Gastroesophageal sphincter (tissue), 4 donors: ENCODE results near the gene NCKAP5. TPM values are rescaled to one million over a fixed set of nuclear protein-coding genes. Genes with fewer than 3 reads are reported as not detected.

ENCODE experiments used
- ATAC-seq: fragments of 150-250 bp; one replicate; pipeline ENCODE4 v1.9.1; 2016; ENCODE audit warnings: mild to moderate bottlenecking, moderate library complexity
- H3K27ac ChIP-seq, 4 donors: fragments of 200-600 bp; sonication (generic) in 3 of 4; 1 replicate in 3 of 4; 2 replicates in 1 of 4; pipeline ENCODE4 v1.5.1; 2016 to 2019
- H3K27me3 ChIP-seq: fragments of 200-600 bp; sonication (generic); one replicate; pipeline ENCODE4 v1.5.1; 2019
- H3K36me3 ChIP-seq, 2 donors: fragments of 200-600 bp; sonication (generic); one replicate each; pipeline ENCODE4 v1.5.1; 2019; ENCODE audit warnings: control low read depth in 1 of 2
- H3K4me1 ChIP-seq, 3 donors: fragments of 200-600 bp; sonication (generic); 1 replicate in 2 of 3; 2 replicates in 1 of 3; pipeline ENCODE4 v1.5.1; 2016 to 2019; ENCODE audit warnings: control low read depth in 2 of 3
- H3K4me3 ChIP-seq, 2 donors: fragments of 200-600 bp; sonication (generic); one replicate each; pipeline ENCODE4 v1.5.1; 2019; ENCODE audit warnings: mild to moderate bottlenecking in 1 of 2, moderate library complexity in 1 of 2
- H3K9me3 ChIP-seq, 3 donors: fragments of 200-600 bp; sonication (generic); one replicate each; pipeline ENCODE4 v1.5.1; 2017 to 2019; ENCODE audit warnings: control low read depth in 2 of 3
- CTCF ChIP-seq, 4 experiments: fragments of 200-600 bp in 2 of 4; fragments of 450-650 bp in 2 of 4; sonication (generic) in 1 of 4; IDR thresholded peaks; one replicate each; pipeline ENCODE4 v1.5.1; 2017 to 2019; ENCODE audit warnings: antibody characterized with exemption in 4 of 4, mild to moderate bottlenecking in 2 of 4, moderate library complexity in 2 of 4
- EP300 ChIP-seq: sonication (generic); formaldehyde crosslinking; IDR thresholded peaks from one replicate; pipeline ENCODE4 v1.6.1; 2017; ENCODE audit warnings: antibody characterized with exemption, mild to moderate bottlenecking
- POLR2A ChIP-seq, 2 donors: fragments of 450-650 bp; IDR thresholded peaks; one replicate each; pipeline ENCODE4 v1.6.1; 2017; ENCODE audit warnings: antibody characterized with exemption in 2 of 2, mild to moderate bottlenecking in 2 of 2, moderate library complexity in 1 of 2
- POLR2AphosphoS5 ChIP-seq: sonication (generic); formaldehyde crosslinking; IDR thresholded peaks from one replicate; pipeline ENCODE4 v1.6.1; 2017; ENCODE audit warnings: antibody characterized with exemption
- WGBS, 2 donors: methylation state at CpG; one replicate each; pipeline ENCODE4 v1.1.5; 2018; ENCODE audit warnings: low coverage in 1 of 2; 5-methylcytosine and 5-hydroxymethylcytosine counted together
- total RNA-seq, 4 donors: library from RNA; depleted of rRNA; stranded (reverse); fragments of >200 nt; gene quantifications; one replicate each; pipeline ENCODE4 v1.1.0, GENCODE V29; 2016

The NCKAP5 gene
- total RNA-seq, 4 donors from 2014 or later, result 0.16 to 0.57 (median 0.33) TPM

GRCh38 chr2:133600266-133600928 lies 32.1 kb upstream of the NCKAP5 start:
- TF ChIP-seq CTCF (IDR thresholded peaks at IDR 0.05) (no peak), POLR2A (IDR thresholded peaks at IDR 0.05) (no peak), EP300 (no peak), POLR2AphosphoS5 (no peak)
- no peaks in the 10 kb centered on the region for H3K36me3 ChIP-seq
- no peak for ATAC-seq
- 81 to 91% methylated on average over 10 of the region's 13 CpGs for WGBS, 2 donors
- H3K4me3 ChIP-seq, result no peak overlapping the region
- no peaks in the 10 kb centered on the region for H3K27me3 ChIP-seq
- no peak overlapping the region for H3K27ac ChIP-seq
- no peaks in the 10 kb centered on the region for H3K9me3 ChIP-seq
- H3K4me1 ChIP-seq, result peaks cover 0 to 5% (median 0%) of the 10 kb centered on the region in 3 donors

- Histone ChIP-seq H3K4me3 (no peak overlapping the region), H3K36me3 (no peaks in the 10 kb centered on the region), H3K4me1 (peaks cover 0 to 5% (median 0%) of the 10 kb centered on the region in 3 donors), H3K9me3 (no peaks in the 10 kb centered on the region), H3K27ac (no peak overlapping the region), H3K27me3 (no peaks in the 10 kb centered on the region)
- TF ChIP-seq POLR2A (IDR thresholded peaks at IDR 0.05) (no peak), CTCF (IDR thresholded peaks at IDR 0.05) (no peak), POLR2AphosphoS5 (no peak), EP300 (no peak)
- 85 to 86% methylated on average over 6 to 10 of the region's 10 CpGs for WGBS, 2 donors
- no peak for ATAC-seq
Observed at GRCh38 chr2:133599811-133600210, 31.5 kb upstream of the NCKAP5 start.

GRCh38 chr2:133599211-133599803 lies 31.0 kb upstream of the NCKAP5 start:
- Histone ChIP-seq H3K27me3 (no peaks in the 10 kb centered on the region), H3K9me3 (no peaks in the 10 kb centered on the region), H3K36me3 (no peaks in the 10 kb centered on the region), H3K4me1 (peaks cover 0 to 5% (median 0%) of the 10 kb centered on the region in 3 donors), H3K4me3 (no peak overlapping the region), H3K27ac (no peak overlapping the region)
- no peak for ATAC-seq
- WGBS, 2 donors, result 100% methylated on average over 1 of the region's 5 CpGs
- no peak for TF ChIP-seq POLR2AphosphoS5

- TF ChIP-seq POLR2A (IDR thresholded peaks at IDR 0.05) (no peak), EP300 (no peak), CTCF (IDR thresholded peaks at IDR 0.05) (no peak), POLR2AphosphoS5 (no peak)
- H3K4me1 ChIP-seq, result peaks cover 0 to 5% (median 0%) of the 10 kb centered on the region in 3 donors
- no peak for ATAC-seq
- no peaks in the 10 kb centered on the region for H3K9me3 ChIP-seq
- no peaks in the 10 kb centered on the region for H3K36me3 ChIP-seq
- H3K27ac ChIP-seq, result no peak overlapping the region
- 76 to 90% methylated on average over 2 of the region's 2 CpGs for WGBS, 2 donors
- H3K27me3 ChIP-seq, result no peaks in the 10 kb centered on the region
- no peak overlapping the region for H3K4me3 ChIP-seq
Observed at GRCh38 chr2:133598769-133599168, 30.5 kb upstream of the NCKAP5 start.

- 71 to 86% methylated on average over 1 of the region's 4 CpGs for WGBS, 2 donors
- Histone ChIP-seq H3K4me1 (peaks cover 0 to 7% (median 0%) of the 10 kb centered on the region in 3 donors), H3K4me3 (no peak overlapping the region), H3K27ac (no peak overlapping the region), H3K27me3 (no peaks in the 10 kb centered on the region), H3K9me3 (no peaks in the 10 kb centered on the region), H3K36me3 (no peaks in the 10 kb centered on the region)
- no peak for ATAC-seq
- TF ChIP-seq POLR2A (IDR thresholded peaks at IDR 0.05), result no peak
- TF ChIP-seq EP300, result no peak
- no peak for TF ChIP-seq POLR2AphosphoS5
- no peak for TF ChIP-seq CTCF (IDR thresholded peaks at IDR 0.05)
Observed at GRCh38 chr2:133596701-133597393, 28.6 kb upstream of the NCKAP5 start.
